GM23248 (cell line): Measurements from ENCODE around the gene MOSPD3.

Source experiments
- EZH2 ChIP-seq: fragments of 200-600 bp; sonication (generic); IDR thresholded peaks from 2 replicates; pipeline ENCODE4 v1.6.1; 2018; ENCODE audit warnings: antibody characterized with exemption, mild to moderate bottlenecking; ENCODE audit not compliant: insufficient read depth, poor library complexity, severe bottlenecking
- EZH2phosphoT487 ChIP-seq: fragments of 200-600 bp; sonication (generic); IDR thresholded peaks from 2 replicates; pipeline ENCODE4 v1.6.1; 2018; ENCODE audit warnings: antibody characterized with exemption, moderate library complexity, mild to moderate bottlenecking, low read depth; ENCODE audit not compliant: insufficient read depth

DNA sequence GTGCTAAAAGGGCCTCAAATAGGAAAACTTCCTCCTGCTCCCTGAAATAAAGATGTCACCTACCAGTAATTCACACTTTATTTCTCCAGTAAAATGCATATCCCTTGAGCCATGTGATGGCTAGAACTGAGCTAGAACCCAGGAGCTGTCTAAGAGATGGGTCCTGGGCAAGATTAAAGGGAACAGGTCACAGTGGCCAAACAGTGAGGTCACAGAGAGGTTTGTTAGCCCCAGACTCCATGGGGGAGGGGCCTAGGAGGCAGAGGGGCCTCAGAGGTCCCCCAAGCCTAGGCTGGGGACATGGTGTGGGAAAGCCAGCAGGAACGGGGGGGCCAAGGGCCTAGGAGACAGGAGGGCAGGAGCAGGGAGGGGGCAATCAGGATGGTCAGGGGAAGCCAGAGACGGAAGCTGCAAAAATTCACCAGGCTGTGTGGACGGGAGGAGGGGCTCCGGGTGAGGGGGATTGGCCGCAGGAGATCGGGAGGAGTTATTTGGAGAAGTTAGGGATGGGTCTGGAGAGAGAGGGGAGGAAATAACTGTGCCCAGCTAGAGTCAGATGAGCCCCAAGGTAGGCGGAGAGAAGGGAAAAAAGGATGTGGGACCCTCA, 22.9 kb upstream of the MOSPD3 start:
- no peak for TF ChIP-seq EZH2
- TF ChIP-seq EZH2phosphoT487: no peak
